Activated CD8-positive, alpha-beta memory T cell treated with anti-CD3 and anti-CD28 coated beads, Interleukin-2, amount 50 U/mL, for 1 hour (primary cell): ENCODE results near the gene TNS3.
"Not testable (repeated sequence)": the region's sequence is repeated elsewhere in the genome, so short reads cannot be mapped to it uniquely, and the experiment has no call there.

ENCODE experiments used
- DNase-seq: peaks from one replicate; pipeline ENCODE4 v3.0.0-alpha.2; 2020; ENCODE audit errors: extremely low read depth

The TNS3 gene

DNA sequence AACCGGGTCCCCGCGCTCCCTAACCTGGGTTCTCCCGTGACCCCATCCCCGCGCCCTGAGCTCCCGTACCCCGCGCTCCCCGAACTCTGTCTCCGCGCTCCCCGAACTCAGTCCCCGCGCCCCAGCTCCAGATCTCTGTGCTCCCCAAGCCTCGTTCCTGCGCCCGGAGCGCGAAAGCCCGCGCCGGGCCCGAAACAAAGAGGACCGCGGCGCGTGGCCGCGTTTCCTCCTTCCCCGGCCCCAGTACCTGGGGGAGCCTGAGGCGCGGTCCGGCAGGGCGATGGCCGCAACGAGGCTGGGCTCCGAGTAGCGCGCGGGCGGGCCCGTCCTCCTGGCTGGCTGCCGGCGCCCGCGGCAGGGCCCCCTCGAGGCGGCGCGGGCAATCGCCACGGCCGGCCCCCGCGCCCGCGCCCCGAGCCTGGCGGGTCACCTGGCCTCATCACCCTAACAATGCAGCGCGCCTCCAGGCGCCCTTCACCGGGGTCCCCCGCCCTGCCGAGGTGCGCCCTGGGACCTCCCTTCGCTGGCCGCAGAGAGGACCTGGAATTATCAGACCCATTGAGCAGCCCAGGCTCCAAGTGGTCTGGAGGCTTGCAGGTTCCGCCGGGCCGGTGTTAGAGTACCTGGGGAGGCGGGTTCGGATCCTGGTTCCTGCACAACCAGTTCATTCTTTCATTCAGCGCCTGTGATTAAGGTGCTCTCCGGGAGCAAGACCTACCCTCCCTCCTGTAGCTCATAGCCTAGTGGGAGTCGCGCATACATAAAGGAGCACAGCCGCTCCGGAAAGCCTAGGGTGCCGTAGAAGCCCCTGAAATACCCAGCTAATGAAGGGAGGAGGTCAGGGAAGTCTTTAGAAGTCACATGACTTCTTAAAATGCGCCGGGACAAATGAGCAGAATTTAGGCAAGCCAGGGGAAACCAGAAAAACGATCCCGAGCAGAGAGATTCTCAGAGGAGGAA lies at the start of gene TNS3:
Gene TNS3 (minus strand): TSS at position 308 of the 960 bp plus-strand sequence. CDS start 142,475 bp downstream, outside the sequence.
- no peak for DNase-seq

- DNase-seq = no peak
These were observed 49.8 kb upstream of the TNS3 start for GRCh38 chr7:47631711-47632110.

GRCh38 chr7:47627580-47628283 lies 45.8 kb upstream of the TNS3 start:
- no peak for DNase-seq

DNA sequence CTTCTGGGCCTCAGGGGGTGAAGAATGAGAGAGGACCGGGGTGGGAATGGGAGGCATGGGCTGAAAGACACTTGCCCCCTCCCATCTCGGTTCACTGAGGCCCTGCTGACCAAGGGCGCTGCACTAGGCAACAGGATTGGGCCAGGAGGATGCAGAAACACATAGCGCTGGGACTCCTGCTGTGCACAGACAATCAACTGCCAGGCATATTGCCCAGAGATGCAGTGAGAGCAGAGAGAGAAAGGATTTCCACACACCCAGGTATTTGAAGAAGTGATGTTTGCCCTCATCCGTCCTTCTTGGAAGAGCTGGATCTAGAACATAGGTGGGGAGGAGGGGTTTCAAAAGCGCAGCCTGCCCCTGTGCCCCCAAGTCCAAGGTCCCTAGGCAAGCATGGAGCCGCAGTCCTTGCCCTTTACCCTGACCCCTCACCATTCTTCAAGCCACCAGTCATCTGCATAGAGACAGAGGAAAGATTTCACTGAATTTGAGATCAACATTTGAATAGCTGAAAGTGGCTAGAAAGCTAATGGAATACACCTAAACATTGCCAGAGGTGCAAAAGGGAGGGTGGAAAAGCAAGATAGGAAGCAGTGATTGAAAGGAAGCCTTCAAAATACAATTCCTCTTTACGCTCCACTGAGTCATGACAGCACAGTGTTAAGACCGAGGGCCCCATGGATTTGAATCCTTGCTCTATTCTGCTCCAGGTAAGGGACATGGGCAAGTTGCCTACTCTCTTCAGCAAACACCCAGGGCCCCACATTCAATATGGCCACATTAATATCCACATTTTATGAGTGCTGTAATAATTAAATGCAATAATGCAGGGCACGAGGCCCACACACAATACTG lies 44.2 kb upstream of the TNS3 start:
- DNase-seq = no peak

- DNase-seq = no peak
These were observed 42.8 kb upstream of the TNS3 start for GRCh38 chr7:47624689-47625088.

- no peak for DNase-seq
These were observed 41.2 kb upstream of the TNS3 start for GRCh38 chr7:47622946-47623640.

DNA sequence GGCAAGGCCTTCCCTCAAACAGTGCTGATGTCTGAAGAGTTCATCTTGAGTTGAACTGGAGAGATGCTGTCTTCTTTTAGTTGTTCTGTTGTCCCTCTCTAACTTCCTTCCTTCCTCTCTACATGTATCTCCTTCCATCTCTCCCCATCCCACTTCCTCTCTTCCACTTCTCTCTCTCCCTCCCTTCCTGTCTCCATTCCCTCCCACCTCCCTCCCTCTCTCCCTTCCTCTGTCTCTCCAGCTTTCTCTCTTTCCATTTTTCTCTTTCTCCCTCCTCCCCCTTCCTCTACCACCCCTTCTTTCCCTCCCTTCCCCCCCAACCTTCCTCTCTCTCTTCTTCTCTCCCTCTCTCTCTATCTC lies 40.7 kb upstream of the TNS3 start:
- DNase-seq = no peak

GRCh38 chr7:47621979-47622561 lies 40.2 kb upstream of the TNS3 start:
- DNase-seq = no peak

DNA sequence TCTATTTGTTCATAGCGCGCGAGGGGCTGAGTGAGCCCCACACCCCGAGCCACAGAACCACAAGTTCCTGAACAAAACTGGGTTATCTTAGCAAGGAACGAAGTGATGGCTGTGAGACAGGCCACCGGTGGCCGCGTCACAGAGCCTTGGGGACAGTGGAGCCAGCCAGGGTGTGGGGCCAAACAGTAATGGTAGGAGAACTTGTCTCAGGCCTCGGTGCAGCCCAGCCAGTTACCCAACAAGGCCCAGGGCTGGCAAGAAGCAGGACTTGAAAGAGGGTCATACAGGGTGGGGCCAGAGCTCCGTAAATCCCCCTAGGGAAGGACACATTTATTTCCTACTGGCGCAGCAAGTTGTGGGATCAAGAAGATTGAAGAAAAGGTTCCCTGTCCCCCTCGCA lies 39.4 kb upstream of the TNS3 start:
- no peak for DNase-seq

- DNase-seq = no peak
These were observed 37.9 kb upstream of the TNS3 start for GRCh38 chr7:47619806-47620205.

GRCh38 chr7:47617131-47617530 lies 35.2 kb upstream of the TNS3 start:
- DNase-seq = no peak

- no peak for DNase-seq
These were observed 32.5 kb upstream of the TNS3 start for GRCh38 chr7:47614450-47614849.

DNA sequence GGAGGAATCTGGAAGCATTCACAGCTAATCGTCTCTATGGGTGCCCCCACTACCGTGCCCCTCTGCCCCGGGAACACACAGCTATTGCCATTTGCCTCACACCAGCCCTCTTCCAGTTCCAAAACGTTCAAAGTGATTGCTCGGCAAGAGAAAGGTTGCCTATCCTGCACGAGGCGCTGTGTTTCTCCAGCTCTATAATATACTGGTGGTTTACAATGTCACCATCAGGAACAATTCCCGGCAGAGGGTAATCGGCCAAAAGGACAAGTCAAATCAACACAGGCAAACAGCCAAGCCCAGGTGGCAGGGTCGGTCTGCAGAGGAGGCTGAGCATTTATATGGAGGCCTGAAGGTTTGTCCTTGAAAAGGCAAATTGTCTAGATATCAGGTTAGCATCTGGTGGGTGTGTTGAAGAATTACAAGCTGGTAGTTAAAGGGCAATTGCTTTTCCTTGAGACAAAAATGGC lies 29.2 kb upstream of the TNS3 start:
- DNase-seq = no peak

- no peak for DNase-seq
These were observed 28.7 kb upstream of the TNS3 start for GRCh38 chr7:47610506-47611044.

DNA sequence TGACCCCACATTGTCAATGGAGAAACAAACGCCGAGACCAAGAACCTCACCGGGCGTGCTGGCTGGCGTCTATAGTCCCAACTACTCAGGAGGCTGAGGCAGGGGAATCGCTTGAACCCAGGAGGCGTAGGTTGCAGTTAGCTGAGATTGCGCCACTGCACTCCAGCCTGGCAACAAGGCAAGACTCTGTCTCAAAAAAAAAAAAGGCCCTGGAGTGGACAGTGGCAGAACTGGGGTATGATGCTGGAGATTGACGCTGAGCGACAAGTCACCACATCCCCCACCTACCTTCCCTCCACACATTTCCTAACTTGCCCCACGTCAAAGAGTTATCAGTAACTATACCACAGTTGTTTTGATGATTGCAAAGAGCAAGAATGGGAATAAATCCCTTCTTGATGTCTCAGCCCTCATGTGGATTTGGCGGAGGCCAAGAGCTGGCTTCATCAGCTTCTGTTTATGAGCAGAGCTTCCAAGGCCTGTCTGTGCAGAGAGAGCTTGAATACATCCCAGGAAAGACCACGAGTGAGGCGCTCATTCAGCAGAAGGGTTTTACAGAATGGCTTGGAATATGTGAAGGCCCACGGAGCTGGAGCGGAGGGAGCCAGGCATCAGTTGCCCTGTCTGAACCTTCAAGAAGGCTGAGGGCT lies 28.0 kb upstream of the TNS3 start:
- no peak for DNase-seq

- not testable (repeated sequence) for DNase-seq
These were observed 24.7 kb upstream of the TNS3 start for GRCh38 chr7:47606593-47607046.

DNA sequence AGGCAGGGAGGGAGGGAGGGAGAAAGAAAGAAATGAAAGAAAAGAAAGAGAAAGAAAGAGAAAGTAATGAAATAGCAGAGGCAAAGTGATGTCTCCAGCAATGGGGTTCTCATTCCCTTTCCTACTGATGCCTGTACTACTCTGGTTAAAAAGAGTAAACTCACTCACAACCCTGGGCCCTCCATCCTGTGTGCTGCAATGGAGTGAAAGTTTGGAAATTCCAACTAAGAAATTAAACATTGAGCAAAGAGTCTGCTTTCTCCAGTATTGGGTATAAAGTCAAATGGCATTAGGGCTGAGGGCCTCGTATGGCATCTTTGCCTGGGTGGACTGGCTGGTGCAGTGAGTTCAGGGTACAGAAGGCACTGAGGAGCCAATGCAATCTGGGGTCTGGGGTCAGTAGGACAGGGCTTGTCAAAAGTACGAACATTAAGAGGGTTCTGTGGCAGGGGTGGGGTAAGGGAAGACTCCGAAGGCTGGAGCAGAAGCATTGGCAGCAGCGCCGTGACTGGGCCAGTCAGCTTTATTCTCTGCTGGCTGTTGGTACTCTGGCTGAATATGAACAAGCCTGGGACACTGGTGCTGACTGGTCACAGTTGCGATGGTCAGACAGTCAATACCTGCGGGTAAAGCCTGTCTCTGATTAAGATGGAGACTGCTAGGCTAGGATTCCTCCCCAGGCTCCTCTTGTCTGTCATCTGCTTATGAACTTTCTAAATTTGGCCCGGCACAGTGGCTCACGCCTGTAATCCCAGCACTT lies 24.1 kb upstream of the TNS3 start:
- DNase-seq = no peak

DNA sequence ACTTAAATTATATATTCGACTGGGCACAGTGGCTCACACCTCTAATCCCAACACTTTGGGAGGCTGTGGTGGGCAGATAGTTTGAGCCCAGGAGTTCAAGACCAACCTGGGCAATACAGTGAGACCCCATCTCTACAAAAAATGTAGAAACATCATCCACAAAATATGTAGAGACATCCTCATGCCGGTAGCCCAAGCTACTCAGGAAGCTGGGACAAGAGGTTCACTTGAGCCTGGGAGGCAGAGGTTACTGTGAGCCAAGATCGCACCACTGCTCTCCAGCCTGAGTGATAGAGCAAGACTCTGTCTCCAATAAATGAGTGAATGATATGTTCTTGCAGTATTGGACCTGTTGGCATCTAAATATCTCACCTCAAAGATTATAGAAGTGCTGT lies 22.6 kb upstream of the TNS3 start:
- DNase-seq = no peak

- DNase-seq = not testable (repeated sequence)
These were observed 21.8 kb upstream of the TNS3 start for GRCh38 chr7:47603514-47604255.
